ENCODE measurements around the gene TNFRSF4. TPM values are rescaled to one million over a fixed set of nuclear protein-coding genes. Genes with fewer than 3 reads are reported as not detected.

TNFRSF4 gene
- total RNA-seq, 1 experiment from 2014 or later = 0.62 TPM

- Histone ChIP-seq H3K36me3 (ENCODE audit: control insufficient read depth, insufficient read depth, low read length) (no peaks in the 10 kb centered on the region), H3K27me3 (ENCODE audit: control insufficient read depth, insufficient read depth, low read length) (no peaks in the 10 kb centered on the region), H3K4me3 (ENCODE audit: low read depth in 2 of 2, low read length in 2 of 2) (no peak overlapping the region), H3K4me1 (ENCODE audit: control insufficient read depth, insufficient read depth, low read length) (no peaks in the 10 kb centered on the region), H3K9me3 (ENCODE audit: control insufficient read depth, insufficient read depth, low read depth, low read length) (no peaks in the 10 kb centered on the region), H3K27ac (ENCODE audit: low read length) (no peak overlapping the region)
- no TSS peak for BruUV-seq (replicated peaks)
- ChIA-PET CTCF (no interaction called here), POLR2A (no interaction called here)
- no peak for ATAC-seq
- DNase-seq (ENCODE audit: low read depth, low spot score) = no peak
- intact Hi-C loops (cut with micrococcal nuclease; ENCODE audit: unreplicated experiment) = no loop called here
- in situ Hi-C loops (cut with HindIII; ENCODE audit: low pct_unique_long_range_greater_than_20kb, low sequenced_read_pairs) = no loop called here
- TF ChIP-seq, protein P1, sequence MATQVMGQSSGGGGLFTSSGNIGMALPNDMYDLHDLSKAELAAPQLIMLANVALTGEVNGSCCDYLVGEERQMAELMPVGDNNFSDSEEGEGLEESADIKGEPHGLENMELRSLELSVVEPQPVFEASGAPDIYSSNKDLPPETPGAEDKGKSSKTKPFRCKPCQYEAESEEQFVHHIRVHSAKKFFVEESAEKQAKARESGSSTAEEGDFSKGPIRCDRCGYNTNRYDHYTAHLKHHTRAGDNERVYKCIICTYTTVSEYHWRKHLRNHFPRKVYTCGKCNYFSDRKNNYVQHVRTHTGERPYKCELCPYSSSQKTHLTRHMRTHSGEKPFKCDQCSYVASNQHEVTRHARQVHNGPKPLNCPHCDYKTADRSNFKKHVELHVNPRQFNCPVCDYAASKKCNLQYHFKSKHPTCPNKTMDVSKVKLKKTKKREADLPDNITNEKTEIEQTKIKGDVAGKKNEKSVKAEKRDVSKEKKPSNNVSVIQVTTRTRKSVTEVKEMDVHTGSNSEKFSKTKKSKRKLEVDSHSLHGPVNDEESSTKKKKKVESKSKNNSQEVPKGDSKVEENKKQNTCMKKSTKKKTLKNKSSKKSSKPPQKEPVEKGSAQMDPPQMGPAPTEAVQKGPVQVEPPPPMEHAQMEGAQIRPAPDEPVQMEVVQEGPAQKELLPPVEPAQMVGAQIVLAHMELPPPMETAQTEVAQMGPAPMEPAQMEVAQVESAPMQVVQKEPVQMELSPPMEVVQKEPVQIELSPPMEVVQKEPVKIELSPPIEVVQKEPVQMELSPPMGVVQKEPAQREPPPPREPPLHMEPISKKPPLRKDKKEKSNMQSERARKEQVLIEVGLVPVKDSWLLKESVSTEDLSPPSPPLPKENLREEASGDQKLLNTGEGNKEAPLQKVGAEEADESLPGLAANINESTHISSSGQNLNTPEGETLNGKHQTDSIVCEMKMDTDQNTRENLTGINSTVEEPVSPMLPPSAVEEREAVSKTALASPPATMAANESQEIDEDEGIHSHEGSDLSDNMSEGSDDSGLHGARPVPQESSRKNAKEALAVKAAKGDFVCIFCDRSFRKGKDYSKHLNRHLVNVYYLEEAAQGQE (IDR thresholded peaks at IDR 0.05; ENCODE audit: insufficient read depth in 1 of 2, low read depth in 2 of 2, low read length in 1 of 2) = no peak
- TF ChIP-seq CTCF (IDR thresholded peaks at IDR 0.05) = no peak
- no peak for TF ChIP-seq POLR2AphosphoS5 (IDR thresholded peaks at IDR 0.05; ENCODE audit: low read depth, low read length)
- no peak for TF ChIP-seq SIN3A (IDR thresholded peaks at IDR 0.05; ENCODE audit: borderline replicate concordance, insufficient read depth, low read depth, low read length)
- no peak for TF ChIP-seq TCF7L2 (IDR thresholded peaks at IDR 0.05; ENCODE audit: low read depth, low read length)
Measured at GRCh38 chr1:1199961-1200875, 13.7 kb downstream of the TNFRSF4 start.

DNA sequence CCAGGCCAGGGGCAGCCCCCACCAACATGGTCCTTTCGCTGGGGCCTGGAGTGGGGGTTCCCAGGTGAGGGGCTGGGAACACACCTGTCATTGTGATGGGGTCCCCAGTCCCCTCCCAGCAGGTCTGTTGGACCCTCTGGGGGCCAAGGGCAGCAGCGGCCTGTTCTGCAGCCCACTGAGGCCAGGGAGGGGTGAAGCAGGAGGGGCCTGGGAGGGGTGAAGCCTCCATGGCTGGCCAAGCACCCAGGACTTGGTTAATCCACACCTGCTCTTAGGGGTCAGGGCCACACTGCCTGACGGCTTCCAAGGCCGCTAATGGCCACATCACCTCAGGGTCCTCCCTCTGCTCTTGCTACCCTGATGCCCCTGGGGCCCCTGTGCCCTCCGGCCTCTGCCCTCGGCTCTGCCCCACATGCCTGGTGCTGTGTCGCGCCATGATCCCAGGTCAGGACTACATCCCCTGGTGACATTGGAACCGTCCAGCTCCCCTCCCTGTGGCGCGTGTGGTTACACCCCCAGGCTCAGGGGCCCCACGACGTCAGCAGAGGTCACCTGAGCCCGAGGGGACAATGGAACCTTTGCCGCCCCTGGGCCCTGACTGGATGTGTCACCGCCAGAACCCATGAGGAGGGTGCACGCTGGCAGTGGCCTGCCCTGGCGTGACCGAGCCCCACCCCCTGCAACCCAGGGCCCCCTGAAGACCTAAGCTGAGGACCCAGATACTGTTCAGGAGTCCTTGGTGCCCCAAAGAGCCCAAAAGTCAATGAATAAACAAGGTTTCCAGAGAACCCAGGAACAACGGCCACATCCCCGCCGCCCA is 14.6 kb downstream of the TNFRSF4 start:
- Histone ChIP-seq H3K36me3 (ENCODE audit: control insufficient read depth, insufficient read depth, low read length) (no peaks in the 10 kb centered on the region), H3K9me3 (ENCODE audit: control insufficient read depth, insufficient read depth, low read depth, low read length) (no peaks in the 10 kb centered on the region), H3K27ac (ENCODE audit: low read length) (no peak overlapping the region), H3K4me1 (ENCODE audit: control insufficient read depth, insufficient read depth, low read length) (no peaks in the 10 kb centered on the region), H3K4me3 (ENCODE audit: low read depth in 2 of 2, low read length in 2 of 2) (no peak overlapping the region), H3K27me3 (ENCODE audit: control insufficient read depth, insufficient read depth, low read length) (no peaks in the 10 kb centered on the region)
- peak; percentile 11; the same call in 1 of the 2 replicates for ATAC-seq
- in situ Hi-C loops (cut with HindIII; ENCODE audit: low pct_unique_long_range_greater_than_20kb, low sequenced_read_pairs) (no loop called here), intact Hi-C loops (cut with micrococcal nuclease; ENCODE audit: unreplicated experiment) (no loop called here)
- DNase-seq (ENCODE audit: low read depth, low spot score) = no peak
- CTCF ChIA-PET = no interaction called here
- BruUV-seq (replicated peaks) = no TSS peak
- POLR2A ChIA-PET = no interaction called here
- TF ChIP-seq POLR2AphosphoS5 (IDR thresholded peaks at IDR 0.05; ENCODE audit: low read depth, low read length) = no peak
- no peak for TF ChIP-seq CTCF (IDR thresholded peaks at IDR 0.05)

Measured in Panc1 (cell line).